ENCODE data around the gene SLC2A5.

SLC2A5 gene

GRCh38 chr1:9069326-9070100, at the start of gene SLC2A5:
Gene SLC2A5 (minus strand): TSS chr1:9069635. CDS start chr1:9069536, 99 bp downstream.
- DNase-seq = peak; percentile 99

- no peak for DNase-seq
These were observed 48.8 kb upstream of the SLC2A5 start for GRCh38 chr1:9118186-9118585.

DNA sequence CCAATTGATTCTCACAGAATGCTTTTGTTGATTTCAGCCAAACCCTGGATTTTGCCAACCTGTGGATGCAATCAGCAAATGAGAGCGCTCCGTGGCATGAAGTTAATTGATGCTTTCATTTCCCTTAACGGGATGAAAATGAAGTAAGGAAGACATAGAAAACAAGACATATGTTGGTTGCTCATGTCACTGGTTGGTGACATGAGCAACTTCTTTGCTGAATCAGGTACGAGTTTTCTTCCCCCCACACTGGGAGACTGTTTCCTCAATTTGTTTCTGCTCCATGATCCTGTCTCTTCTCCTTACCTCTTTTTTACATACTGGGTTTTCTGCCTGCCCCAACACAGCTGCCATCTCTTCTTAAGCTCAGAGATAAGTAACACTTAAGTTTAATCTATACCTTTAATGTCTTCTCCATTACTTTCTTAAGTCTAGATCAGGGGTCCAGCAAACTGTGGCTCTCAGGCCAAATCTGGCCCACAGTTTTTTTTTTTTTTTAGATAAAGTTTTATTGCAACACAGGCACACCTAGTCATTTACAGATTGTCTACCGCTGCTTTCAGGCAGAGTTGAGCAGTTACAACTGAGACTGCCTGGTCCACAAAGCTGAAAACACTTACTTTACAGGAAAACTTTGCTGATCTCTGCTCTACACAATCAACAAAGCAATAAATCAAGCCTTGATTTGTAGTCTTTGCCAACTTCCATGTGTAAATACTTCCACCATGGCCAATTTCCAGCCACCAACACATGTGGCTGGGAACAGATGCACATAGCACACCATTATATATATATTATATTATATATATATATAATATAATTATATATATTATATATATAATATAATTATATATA, 46.1 kb upstream of the SLC2A5 start:
- peak; percentile 9 for DNase-seq

- no peak for DNase-seq
These were observed 43.8 kb upstream of the SLC2A5 start for GRCh38 chr1:9112961-9113880.

- no peak for DNase-seq
These were observed 42.5 kb upstream of the SLC2A5 start for GRCh38 chr1:9111957-9112356.

GRCh38 chr1:9111357-9111691, 41.9 kb upstream of the SLC2A5 start:
- no peak for DNase-seq

GRCh38 chr1:9110669-9111356, 41.4 kb upstream of the SLC2A5 start:
- peak; percentile 83 for DNase-seq

- DNase-seq = no peak
These were observed 38.7 kb upstream of the SLC2A5 start for GRCh38 chr1:9108056-9108665.

- DNase-seq = no peak
These were observed 37.7 kb upstream of the SLC2A5 start for GRCh38 chr1:9107136-9107535.

- DNase-seq = no peak
These were observed 36.9 kb upstream of the SLC2A5 start for GRCh38 chr1:9106286-9106685.

GRCh38 chr1:9105336-9105867, 36.0 kb upstream of the SLC2A5 start:
- no peak for DNase-seq

DNA sequence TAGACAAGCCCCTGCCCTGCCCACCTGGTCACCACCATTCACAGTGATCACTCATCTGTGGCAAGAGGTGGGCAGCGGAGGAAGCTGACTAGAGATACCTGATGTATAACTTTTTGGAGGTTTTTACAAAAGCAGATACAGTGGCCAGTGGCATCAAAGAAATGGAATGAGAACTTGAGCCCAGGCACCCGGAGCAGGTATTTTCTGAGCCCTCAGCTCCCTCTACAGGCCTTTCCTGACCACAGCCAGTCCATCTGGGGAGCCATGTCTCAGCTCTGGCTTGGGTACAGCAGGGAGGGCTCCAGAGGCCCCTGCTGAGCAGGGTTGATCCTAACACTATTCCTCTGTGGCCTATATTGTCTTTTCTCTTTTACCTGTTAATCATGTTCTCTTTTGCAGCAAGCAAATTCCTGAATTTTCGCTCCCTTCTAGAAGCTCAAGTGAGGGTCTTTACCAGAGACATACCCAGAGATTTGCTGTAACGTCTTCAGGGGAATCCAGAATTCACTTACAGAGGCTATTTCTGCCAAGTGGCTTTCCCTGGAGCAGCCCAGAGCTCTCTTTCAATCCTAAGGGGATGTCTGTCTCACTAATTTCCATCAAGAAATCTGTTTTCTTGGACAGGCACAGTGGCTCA, 32.2 kb upstream of the SLC2A5 start:
- peak; percentile 69 for DNase-seq

- DNase-seq = peak; percentile 21
These were observed 31.1 kb upstream of the SLC2A5 start for GRCh38 chr1:9100471-9101043.

DNA sequence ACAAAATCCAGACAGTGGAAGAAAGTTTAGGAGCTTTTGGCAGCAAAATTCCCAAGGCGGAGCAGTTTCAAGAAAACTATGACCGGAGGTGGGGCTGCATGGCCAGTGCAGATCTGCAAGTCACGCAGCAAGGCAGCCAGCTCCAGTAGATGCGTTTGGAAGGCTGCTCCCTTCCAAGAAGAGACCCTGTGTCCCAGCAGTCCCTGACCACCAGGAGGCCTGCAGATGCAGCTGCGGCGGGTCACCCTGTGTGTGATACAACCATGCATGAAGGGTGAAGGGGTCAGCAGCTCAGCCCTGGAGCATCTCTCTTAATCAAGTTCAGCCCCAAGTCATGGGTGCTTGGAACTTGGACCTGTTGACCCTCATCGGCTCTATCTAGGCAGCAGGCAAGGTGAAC, 30.1 kb upstream of the SLC2A5 start:
- no peak for DNase-seq

GRCh38 chr1:9097947-9098705, 28.7 kb upstream of the SLC2A5 start:
- DNase-seq = no peak

DNA sequence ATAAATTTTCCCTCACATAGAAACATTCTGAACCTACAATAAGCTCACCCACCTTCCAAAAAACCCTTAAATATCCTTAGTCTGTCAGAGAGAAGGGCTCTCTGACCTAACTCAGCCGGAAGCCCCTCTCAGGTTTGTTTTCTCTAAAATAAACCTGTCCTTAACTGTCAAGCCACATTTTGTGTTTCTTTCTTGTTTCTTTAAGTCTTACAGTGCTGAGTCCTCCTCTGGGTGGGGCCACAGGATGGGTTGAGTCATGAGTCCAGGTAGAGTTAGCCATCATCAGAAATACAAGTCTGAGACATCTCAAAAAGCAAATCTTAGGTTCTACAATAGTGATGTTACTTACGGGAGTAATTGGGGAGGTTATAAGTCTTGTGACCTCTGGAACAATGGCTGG, 26.4 kb upstream of the SLC2A5 start:
- DNase-seq = no peak

DNA sequence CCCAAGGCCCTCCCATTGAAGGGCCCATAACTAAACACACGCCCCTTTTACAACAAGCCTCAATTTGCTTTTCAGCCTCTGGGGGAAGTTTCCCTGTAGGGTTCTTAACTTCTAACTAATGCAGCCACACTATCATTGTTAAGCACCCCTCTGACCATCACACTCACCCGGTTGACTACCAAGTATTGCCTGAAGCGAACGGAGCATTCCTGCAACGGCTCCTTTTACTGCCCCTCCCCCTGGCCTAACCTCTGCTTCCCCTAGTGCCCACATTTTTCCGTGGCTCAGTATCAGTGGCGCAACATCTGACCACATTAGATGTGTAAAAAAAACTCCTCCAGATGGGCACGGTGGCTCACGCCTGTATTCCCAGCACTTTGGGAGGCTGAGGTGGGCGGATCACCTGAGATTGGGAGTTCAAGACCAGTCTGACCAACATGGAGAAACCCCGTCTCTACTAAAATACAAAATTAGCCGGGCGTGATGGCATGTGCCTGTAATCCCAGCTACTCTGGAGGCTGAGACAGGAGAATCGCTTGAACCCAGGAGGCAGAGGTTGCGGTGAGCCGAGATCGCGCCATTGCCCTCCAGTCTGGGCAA, 24.7 kb upstream of the SLC2A5 start:
- peak; percentile 75 for DNase-seq

- DNase-seq = peak; percentile 75
These were observed 24.1 kb upstream of the SLC2A5 start for GRCh38 chr1:9093581-9093980.

GRCh38 chr1:9093091-9093490, 23.7 kb upstream of the SLC2A5 start:
- DNase-seq = peak; percentile 48

- no peak for DNase-seq
These were observed 19.4 kb upstream of the SLC2A5 start for GRCh38 chr1:9088807-9089206.

All from MV-4-11 (cell line).